Right forelimb (tissue), 1 donor: ENCODE results near the gene PSMD12.
"Not testable (repeated sequence)": the region's sequence is repeated elsewhere in the genome, so short reads cannot be mapped to it uniquely, and the experiment has no call there.

ENCODE experiments used
- DNase-seq: peaks from one replicate; pipeline ENCODE4 v3.0.0-alpha.2; 2018

Gene PSMD12

GRCh38 chr17:67366193-67367157, at the start of gene PSMD12:
PSMD12 (minus strand) TSS chr17:67366577; CDS start chr17:67366519, 58 bp downstream.
- DNase-seq = peak; percentile 97

- no peak for DNase-seq
Measured at GRCh38 chr17:67415291-67415690, 48.9 kb upstream of the PSMD12 start.

GRCh38 chr17:67414559-67414958, 48.2 kb upstream of the PSMD12 start:
- no peak for DNase-seq

GRCh38 chr17:67414130-67414529, 47.8 kb upstream of the PSMD12 start:
- DNase-seq = no peak

- no peak for DNase-seq
Measured at GRCh38 chr17:67413388-67413787, 47.0 kb upstream of the PSMD12 start.

GRCh38 chr17:67412941-67413340, 46.6 kb upstream of the PSMD12 start:
- DNase-seq = no peak

GRCh38 chr17:67412032-67412431, 45.7 kb upstream of the PSMD12 start:
- no peak for DNase-seq

- DNase-seq = no peak
Measured at GRCh38 chr17:67411397-67411796, 45.0 kb upstream of the PSMD12 start.

GRCh38 chr17:67408455-67408830, 42.1 kb upstream of the PSMD12 start:
- not testable (repeated sequence) for DNase-seq

- DNase-seq = no peak
Measured at GRCh38 chr17:67403483-67403882, 37.1 kb upstream of the PSMD12 start.

GRCh38 chr17:67403065-67403464, 36.7 kb upstream of the PSMD12 start:
- DNase-seq = no peak

GRCh38 chr17:67401598-67402504, 35.5 kb upstream of the PSMD12 start:
- no peak for DNase-seq

GRCh38 chr17:67401106-67401505, 34.7 kb upstream of the PSMD12 start:
- no peak for DNase-seq

- DNase-seq = no peak
Measured at GRCh38 chr17:67400193-67400592, 33.8 kb upstream of the PSMD12 start.

- no peak for DNase-seq
Measured at GRCh38 chr17:67399676-67400075, 33.3 kb upstream of the PSMD12 start.

- DNase-seq = no peak
Measured at GRCh38 chr17:67393809-67394397, 27.5 kb upstream of the PSMD12 start.

GRCh38 chr17:67392111-67392510, 25.7 kb upstream of the PSMD12 start:
- no peak for DNase-seq

GRCh38 chr17:67390646-67391361, 24.4 kb upstream of the PSMD12 start:
- DNase-seq = peak; percentile 53

- no peak for DNase-seq
Measured at GRCh38 chr17:67390006-67390645, 23.7 kb upstream of the PSMD12 start.

- DNase-seq = no peak
Measured at GRCh38 chr17:67388986-67389385, 22.6 kb upstream of the PSMD12 start.

GRCh38 chr17:67388536-67388935, 22.2 kb upstream of the PSMD12 start:
- DNase-seq = not testable (repeated sequence)
